Stomach (tissue), 4 donors: ENCODE results near the gene GSE1.

Experiments
- CTCF ChIP-seq, 7 experiments: fragments of 450-650 bp in 4 of 7; fragments of 200-600 bp in 3 of 7; sonication (generic) in 3 of 7; IDR thresholded peaks; one replicate each; pipeline ENCODE4 v1.5.1; 2016 to 2019; ENCODE audit warnings: antibody characterized with exemption in 7 of 7, control low read depth in 2 of 7, mild to moderate bottlenecking in 1 of 7
- EP300 ChIP-seq: sonication (generic); formaldehyde crosslinking; IDR thresholded peaks from one replicate; pipeline ENCODE4 v1.6.1; 2017; ENCODE audit warnings: antibody characterized with exemption
- POLR2A ChIP-seq, 4 donors: fragments of 450-650 bp; IDR thresholded peaks; one replicate each; pipeline ENCODE4 v1.6.1; 2016; ENCODE audit warnings: antibody characterized with exemption in 4 of 4, control low read depth in 2 of 4, mild to moderate bottlenecking in 1 of 4, moderate library complexity in 1 of 4
- POLR2AphosphoS5 ChIP-seq, 3 donors: sonication (generic); formaldehyde crosslinking; IDR thresholded peaks; one replicate each; pipeline ENCODE4 v1.6.1; 2016; ENCODE audit warnings: antibody characterized with exemption in 3 of 3

- TF ChIP-seq CTCF (IDR thresholded peaks at IDR 0.05), result no peak
- no peak for TF ChIP-seq POLR2A (IDR thresholded peaks at IDR 0.05)
- TF ChIP-seq EP300, result no peak
- no peak for TF ChIP-seq POLR2AphosphoS5 (IDR thresholded peaks at IDR 0.05)
Observed at GRCh38 chr16:85662976-85663830, 50.1 kb downstream of the GSE1 start.
